ENCODE results near the gene SEMA6D.

SEMA6D gene

DNA sequence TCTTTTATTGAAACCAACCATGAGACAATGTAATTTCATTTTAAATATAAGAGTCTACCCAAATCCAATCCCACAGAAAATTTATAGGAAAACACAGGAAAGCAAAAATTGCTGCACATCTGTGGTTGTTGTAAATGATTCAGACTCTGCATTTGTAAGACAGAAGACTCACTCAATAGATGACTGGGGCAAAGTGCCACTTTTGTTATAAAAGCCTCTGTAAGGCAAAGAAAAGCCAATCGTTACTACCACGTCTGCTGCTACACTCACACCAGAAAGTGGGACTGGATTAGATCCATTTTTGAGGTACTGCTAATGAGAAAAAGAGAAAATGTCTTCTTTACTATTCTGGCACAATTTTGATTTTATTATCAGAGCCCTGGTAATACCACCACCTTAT is 74.9 kb downstream of the SEMA6D start:
- DNase-seq, result no peak

DNA sequence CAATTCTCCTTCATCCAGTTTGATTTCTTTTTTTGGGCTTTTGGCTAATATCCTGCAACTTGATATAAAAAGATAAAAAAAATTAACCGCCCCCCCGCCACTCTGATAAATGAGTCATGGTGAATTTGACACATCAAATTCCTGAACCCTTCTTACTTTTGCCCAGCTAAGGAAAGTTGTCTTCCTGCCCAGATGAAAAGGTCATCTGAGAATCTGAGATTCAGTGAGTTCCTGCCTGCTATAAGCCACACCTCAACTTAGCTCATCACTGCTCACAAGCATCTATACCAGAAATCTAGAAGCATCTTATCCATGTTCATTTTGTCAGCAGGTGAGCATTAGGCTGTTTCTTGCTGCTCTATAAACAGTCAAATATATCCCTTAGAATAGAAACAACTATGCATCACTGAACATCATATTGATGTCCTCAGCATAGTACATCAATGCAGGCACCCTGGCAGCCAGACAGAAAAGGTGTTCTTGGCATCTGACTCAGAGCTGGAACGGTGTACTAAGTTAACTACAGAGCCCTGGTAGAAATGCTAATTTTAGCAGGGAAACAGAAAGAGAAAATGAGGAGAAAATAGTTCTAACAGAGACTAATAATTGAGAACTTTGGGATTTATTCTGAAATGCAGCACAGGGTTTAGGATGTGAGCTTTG is 77.1 kb downstream of the SEMA6D start:
- DNase-seq, result no peak

- DNase-seq, result no peak
Observed at GRCh38 chr15:47795864-47796263, 78.6 kb downstream of the SEMA6D start.

GRCh38 chr15:47796339-47796738 is 79.0 kb downstream of the SEMA6D start:
- no peak for DNase-seq

- no peak for DNase-seq
Observed at GRCh38 chr15:47796830-47797229, 79.5 kb downstream of the SEMA6D start.

DNA sequence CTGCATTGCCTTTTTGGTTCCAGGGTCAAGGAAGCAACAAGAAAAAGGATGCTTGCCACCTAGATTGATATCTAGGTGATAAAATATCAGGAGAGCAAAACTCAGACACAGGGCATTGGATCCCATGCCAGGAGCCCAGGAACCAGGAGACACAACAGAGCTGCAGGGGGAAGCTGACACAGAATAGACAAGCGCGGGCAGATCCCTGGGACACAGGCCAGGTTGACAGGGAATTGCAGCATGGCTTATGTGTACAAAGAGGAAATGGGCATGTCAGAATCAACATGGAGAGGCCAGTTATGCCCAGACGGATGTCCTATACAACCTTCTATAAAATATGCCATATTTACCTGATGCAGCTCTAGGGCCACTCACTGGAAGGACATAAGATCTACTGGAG is 84.2 kb downstream of the SEMA6D start:
- DNase-seq, result no peak

DNA sequence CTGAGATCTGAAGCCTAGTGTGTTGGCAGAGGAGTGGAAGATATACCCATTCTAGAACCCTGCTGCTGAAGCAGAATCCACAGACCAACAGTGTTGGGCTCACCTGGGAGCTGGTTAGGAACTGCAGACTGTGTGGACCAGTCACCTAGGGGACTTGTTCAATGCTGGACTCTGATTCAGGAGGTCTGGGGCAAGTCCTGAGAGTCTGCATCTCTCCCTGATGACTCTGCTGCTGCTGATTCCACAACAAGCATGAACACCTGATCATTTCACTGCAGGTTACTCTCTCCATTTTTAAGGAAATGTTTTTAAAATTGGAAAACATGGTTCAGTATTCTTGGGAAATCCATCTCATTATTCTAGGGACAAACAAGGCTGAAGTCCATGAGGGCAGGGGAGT is 84.9 kb downstream of the SEMA6D start:
- DNase-seq, result no peak

- no peak for DNase-seq
Observed at GRCh38 chr15:47803767-47804166, 86.5 kb downstream of the SEMA6D start.

GRCh38 chr15:47804733-47805132 is 87.4 kb downstream of the SEMA6D start:
- no peak for DNase-seq

- DNase-seq, result no peak
Observed at GRCh38 chr15:47806008-47806407, 88.7 kb downstream of the SEMA6D start.

DNA sequence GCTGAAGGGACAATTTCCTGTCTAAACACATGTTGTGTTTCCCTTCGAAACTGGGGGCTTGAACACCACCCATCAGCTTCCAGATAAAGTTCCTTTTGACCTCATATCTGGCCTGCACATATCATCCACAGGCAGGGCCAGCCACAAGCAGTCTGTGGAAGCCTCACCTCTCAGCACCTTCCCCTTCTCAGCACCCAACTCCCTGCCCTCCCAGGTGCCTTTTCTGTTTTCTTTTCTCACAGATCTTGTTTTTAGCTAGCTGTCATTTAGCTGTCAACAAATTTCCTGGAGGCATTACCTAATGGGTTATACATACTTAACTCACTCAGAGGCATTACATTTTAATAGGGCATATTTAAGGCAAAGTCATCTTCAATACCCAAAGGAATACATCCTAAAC is 93.9 kb downstream of the SEMA6D start:
- no peak for DNase-seq

DNA sequence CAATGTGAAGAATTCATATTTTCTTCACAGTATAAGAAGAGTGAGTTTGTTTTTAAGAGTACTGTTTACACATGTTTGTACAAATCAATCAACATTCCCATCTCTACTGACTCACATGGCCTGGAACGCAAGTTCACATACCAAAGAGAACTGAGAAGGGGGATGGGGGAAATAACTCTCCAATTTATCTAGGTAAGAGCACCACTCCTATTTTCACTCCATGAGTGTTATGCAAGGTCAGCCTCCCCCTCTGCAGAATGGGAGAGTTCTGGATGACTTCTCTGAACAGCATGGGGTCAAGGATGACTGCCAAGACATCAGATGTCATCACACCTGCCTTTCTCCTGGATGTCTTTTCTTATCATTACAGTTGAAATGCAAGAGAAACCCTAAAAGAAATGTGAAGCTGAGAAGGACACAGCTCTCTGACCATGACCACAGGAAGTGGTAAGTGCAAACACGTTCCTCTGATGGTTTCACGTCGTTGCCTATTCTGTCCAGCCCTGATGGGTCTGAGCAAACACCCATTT is 95.2 kb downstream of the SEMA6D start:
- no peak for DNase-seq

DNA sequence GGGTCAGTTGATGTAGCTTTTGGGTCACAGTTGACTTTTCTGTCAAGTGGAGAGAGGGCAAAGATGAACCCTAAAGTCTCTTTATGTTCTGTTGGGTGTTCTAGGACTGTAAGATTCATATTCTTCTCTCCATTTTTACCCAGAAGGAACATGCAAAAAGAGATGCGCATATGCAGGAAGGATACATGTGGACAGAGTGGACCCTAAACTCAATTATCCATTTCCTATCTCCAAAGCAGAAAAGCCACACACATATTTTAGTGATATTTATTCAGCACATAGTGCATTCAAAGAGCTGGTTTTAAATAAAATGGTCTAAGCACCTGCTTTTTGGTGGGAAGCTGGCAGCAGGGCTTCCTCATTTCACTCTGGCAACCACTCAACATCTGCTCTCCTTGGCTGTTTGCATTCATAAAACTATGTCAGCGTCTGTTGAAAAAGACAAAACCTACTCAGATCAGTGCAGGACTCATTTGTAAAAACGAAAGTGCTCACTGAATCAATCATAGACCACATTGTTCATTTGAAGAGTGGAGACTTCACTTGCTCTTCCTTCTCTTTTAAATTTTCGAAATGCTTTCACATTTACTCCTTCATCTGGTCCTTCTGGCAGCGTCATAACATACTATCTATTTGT is 96.6 kb downstream of the SEMA6D start:
- DNase-seq, result no peak

DNA sequence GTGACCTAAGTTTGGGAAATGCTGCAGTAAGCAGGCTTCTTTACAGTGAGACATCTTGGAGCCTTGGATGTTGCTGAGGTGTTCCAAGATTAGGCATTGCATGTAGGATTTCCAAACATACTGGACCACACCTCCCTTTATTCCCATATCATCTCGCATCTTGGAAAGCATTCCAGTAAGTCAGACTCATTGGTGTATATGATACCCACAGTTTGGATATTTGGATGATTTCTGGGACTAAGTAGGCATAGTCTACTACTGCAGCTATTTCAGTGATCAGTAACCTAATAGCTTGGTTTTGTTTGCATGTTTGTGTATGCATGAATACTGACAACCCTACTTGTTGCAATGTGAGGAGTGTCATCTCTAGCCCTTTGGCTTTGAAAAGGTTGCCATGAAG is 97.3 kb downstream of the SEMA6D start:
- no peak for DNase-seq

DNA sequence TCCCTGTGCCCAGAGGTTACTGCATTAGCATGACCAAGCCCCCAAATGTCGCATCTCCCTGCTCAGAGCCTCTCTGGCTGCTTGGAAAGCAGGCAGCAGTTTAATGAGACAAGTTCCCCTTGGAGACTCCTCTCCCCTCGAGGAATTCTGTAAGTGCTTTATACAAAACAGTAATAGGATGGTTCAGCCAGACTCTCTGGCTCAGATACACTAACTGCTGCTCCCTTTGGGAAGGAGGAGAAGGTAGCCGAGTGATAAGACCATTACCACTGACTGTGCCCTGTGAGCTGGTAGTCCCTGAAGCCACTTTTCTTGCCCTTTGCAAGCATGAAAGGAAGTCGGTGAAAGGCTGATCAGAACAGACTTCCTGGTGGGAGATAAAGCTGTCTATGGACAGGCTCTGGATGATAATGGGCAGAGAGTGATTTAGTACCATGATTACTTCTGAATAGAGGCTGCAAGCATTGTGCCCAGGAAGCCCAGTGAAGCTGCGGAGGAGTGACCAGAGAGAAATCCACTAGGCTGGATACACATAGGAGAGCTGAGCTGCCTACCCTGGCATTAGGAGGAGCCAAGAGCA is 100.8 kb downstream of the SEMA6D start:
- DNase-seq, result no peak

DNA sequence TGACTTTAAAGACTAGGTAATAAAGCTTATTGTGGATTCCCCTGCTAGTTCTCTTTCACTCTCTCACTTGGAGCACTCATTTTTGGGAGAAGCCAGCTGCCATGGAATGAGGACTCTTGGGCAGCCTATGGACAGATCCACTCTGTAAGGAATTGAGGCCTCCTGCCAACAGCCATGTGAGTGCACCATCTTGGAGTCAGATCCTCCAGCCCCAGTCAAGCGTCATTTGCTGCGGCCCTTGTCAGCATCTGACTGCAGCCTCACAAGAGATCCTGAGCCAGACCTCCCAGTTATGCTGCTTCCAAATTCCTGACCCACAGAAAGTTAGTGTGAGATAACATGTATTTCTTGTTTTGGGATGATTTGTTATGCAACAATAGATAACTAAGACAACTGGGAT is 101.9 kb downstream of the SEMA6D start:
- no peak for DNase-seq

DNA sequence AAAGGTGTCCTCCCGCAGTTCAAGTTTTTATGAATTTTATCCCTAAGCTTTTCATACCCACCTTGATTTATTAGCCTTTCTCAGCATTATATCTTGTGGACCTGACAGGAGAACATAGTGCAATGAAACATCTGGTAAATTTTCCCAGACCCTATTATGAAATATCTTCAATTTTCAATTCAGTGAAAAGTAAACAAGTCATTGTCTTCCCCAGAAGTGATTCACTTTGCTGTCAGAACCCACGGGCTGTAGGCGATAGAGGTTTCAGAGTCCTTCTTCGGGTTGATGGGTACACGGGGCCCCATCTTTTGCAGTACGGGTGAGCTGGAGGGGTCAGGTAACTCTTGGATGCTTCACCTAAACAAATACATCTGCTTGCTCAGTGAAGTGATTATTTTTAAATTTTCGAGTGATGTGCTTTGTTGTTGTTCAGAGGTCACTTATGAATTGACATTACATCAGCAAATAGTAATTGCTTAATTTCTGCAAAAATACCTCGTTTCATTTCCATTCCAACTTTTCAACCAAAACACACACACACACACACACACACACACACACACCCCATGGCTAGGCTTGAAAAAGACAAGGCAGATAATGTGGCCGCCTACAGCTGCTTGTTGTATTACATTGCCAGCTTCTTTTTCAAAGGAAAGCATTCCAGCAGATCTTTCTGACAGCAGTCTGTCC is 102.9 kb downstream of the SEMA6D start:
- DNase-seq, result no peak

GRCh38 chr15:47820747-47821319 is 103.5 kb downstream of the SEMA6D start:
- DNase-seq, result no peak

DNA sequence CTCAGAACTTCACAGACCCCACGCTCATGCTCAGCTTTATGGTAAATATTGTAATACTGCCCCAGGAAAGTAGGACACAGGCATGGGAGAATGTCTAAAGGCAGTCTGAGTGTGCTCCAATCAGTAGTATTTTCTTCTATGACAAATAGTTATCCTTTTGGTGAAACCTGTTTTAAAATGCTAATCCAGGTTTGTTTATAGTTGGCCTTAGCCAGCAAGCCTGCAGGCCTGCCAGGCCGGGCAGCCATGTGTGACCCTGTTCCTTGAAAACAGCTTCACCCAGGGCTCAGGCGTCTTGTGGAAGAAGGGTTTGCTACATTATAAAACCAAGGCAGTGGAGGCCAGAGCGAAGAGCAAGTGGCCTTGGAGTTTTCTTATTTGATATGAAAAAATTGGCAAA is 104.7 kb downstream of the SEMA6D start:
- no peak for DNase-seq

Measured in KG1 (cell line).